DMS53 (cell line): ENCODE data around the gene CCDC74B.
"Not testable (repeated sequence)": the region's sequence is repeated elsewhere in the genome, so short reads cannot be mapped to it uniquely, and the experiment has no call there.

Source experiments
- DNase-seq: peaks from one replicate; lab custom pipeline; 2025; lab: John Stamatoyannopoulos, UW

Gene CCDC74B

DNA sequence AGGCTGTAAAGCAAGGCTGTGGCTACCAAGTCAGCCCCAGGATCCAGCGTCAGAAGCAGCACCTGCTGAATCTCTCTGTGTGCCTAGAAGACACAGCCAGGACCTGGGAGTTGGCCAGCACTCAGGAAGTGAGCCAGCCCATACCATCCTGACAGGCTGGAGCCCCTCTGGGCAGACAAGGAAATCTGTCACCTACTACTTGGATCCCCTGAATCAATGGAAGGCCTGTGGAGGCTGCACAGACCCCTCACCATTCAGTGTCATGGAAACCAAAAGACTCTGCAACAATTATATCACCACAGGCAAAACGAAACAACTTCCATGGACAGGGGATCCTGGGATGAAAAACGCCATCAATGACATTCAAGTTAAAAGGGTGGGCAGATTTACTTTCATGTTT is 21.7 kb upstream of the CCDC74B start:
- DNase-seq = not testable (repeated sequence)

- DNase-seq = no peak
Measured at GRCh38 chr2:130165293-130166016, 20.5 kb upstream of the CCDC74B start.

- no peak for DNase-seq
Measured at GRCh38 chr2:130162968-130163367, 18.1 kb upstream of the CCDC74B start.

DNA sequence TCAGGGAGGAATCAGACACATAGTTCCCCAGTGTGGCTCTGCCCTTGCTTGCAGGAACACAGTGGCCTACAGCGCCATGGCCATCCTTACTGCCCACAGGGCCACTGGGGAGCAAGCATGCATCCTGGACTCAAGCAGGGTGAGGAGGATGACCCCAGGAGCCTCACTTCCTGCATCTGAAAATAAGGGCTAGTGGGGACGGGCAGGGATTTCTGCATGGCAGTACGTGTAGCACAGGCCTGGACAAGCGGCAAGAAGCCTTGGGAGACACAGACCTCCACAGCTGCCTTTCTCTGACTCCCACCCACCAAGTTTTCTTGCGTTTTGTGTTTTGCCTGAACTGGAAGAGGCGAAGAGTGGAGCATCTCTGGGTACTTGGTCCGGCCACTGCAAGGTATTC is 17.6 kb upstream of the CCDC74B start:
- DNase-seq = not testable (repeated sequence)

- not testable (repeated sequence) for DNase-seq
Measured at GRCh38 chr2:130160838-130161705, 16.2 kb upstream of the CCDC74B start.

- DNase-seq = no peak
Measured at GRCh38 chr2:130160131-130160530, 15.2 kb upstream of the CCDC74B start.

DNA sequence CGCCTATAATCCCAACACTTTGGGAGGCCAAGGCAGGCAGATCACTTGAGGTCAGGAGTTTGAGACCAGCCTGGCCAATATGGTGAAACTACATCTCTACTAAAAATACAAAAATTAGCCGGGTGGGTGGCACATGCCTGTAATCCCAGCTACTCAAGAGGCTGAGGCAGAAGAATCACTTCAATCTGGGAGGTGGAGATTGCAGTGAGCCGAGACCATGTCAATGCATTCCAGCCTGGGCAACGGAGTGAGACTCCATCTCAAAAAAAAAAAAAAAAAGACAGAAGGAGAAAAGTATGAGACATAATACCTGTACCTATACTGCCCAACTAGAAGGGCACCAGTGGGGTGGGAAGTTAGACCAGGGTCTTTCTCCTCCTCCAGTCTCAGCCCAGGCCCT is 14.5 kb upstream of the CCDC74B start:
- not testable (repeated sequence) for DNase-seq

DNA sequence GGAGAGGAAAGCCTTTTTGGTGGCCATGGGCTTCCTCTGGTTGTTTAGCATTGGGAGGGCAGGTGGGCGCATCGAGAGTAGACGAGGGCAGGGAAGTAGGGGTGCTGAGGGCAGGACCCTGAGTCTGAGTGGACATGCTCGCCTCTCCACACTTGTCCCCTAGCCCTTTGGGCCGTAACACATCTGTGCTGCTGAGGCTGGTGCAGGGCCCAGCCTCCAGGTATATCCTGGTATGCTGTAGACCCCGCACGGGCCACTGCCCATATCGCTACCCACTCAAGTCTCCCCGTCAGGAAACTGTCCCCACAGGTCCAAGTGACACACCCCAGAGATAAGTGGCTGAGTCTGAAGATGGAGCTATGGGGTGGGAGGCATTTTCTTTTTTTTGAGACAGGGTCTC is 13.7 kb upstream of the CCDC74B start:
- no peak for DNase-seq

DNA sequence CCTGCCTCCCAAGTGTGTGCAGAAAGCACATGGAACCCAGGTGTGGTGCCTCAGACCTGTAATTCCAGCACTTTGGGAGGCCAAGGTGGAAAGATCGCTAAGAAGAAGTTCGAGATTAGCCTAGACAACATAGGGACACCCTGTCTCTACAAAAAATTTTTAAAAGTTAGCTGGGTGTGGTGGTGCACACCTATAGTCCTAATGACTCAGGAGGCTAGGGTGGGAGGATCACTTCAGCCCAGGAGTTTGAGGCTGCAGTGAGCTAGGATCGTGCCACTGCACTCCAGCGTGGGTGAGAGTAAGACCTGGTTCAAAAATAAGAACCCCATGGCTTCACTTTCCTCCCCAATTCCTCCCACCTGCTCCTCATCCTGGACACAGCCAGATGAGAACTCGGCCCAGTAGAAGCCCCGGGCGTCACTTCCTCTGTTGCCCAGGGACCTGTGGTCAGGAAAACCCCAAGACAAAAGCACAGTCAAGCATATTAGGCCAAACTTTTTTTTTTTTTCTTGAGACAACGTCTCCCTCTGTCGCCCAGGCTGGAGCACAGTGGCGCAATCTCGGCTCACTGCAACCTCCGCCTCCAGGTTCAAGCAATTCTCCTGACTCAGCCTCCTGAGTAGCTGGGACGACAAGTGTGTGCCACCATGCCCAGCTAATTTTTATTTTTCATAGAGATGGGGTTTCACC is 13.1 kb upstream of the CCDC74B start:
- DNase-seq = not testable (repeated sequence)

- not testable (repeated sequence) for DNase-seq
Measured at GRCh38 chr2:130157354-130157753, 12.4 kb upstream of the CCDC74B start.

GRCh38 chr2:130156624-130157004 is 11.7 kb upstream of the CCDC74B start:
- DNase-seq = no peak

DNA sequence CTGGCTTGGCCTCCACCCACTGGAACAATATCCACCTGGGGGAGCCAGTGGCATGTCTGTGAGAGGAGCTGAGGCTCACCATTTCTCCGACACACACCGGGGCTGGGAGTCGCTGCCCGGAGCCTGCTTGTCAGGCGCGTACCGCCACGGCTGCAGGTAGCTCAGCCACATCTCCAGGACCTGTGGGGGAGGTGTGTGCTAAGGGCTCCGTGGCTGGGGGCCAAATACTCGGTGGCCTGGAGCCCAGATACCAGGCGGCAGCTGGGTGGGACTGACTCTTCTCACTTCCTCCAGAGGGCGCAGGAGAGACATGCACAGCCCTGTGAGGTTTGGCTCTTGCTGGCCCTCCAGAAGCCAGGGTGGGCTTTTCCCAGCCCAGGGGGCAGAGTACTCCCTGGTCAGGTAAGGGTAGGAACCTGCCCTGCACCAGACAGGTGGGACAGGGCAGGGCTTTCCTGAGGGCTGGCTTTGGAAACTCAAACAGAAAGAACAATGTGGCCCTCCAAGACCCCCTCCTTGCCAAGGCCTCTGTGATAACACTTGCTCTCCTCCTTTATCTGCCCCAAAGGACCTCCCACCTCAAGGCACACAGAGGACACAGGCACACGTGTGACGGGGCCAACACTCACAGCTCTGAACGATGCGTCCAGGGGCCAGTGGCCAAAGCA is 11.2 kb upstream of the CCDC74B start:
- DNase-seq = peak; percentile 56

- DNase-seq = no peak
Measured at GRCh38 chr2:130154773-130155765, 10.2 kb upstream of the CCDC74B start.

DNA sequence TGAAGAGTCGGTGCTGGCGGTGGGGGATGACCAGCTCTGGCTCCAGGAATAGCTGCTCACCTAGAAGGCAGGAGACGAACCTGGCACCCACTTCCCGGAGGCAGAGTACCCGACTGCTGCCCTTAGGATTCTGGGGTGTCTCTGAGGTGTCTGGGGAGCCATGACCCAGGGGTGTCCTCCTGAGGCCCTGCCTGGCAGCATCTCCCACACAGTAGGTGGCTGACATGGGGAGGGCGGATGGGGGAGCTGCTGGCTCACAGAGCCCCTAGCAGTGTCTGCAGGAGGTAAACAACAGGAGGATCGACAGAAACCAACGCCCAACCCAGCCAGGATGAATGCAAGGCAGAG is 9.5 kb upstream of the CCDC74B start:
- DNase-seq = not testable (repeated sequence)

- not testable (repeated sequence) for DNase-seq
Measured at GRCh38 chr2:130153721-130154422, 9.0 kb upstream of the CCDC74B start.

DNA sequence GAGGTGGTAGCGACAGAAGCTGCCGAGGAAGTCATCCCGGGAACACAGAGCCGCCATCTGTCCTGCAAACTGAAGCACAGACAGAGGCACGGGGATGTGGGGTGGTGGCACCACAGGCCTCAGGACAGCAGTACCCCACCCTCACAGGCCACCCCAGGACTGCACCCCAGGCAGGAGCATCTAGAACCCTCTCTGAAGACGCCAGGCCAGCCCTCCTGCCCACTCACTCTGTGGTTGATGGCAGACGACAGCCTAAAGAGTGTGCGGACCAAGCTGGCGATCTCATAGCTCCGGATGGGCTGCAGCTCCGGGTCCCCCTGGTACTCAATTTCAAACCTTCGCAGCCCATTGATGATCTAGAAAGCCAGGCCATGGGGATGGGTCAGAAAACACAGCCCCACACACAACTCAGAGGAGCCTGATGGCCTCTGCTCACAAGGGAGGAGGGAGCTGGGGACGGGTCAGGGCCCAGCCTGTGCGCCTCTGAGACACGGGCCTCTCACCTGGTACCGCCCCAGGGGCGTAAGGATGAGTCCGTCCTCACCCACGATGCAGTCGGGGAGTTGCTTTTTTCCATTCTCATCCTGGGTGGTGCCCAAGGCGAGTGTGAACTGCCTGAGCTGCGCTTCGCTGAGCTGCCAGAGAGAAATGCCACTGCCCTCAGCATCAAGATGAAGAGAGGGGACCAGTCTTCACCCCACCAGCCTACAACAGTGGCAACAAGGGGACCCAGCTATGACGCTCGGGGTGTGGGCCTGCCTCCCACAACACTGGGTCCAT is 8.1 kb upstream of the CCDC74B start:
- no peak for DNase-seq

GRCh38 chr2:130152136-130152815 is 7.4 kb upstream of the CCDC74B start:
- DNase-seq = not testable (repeated sequence)

DNA sequence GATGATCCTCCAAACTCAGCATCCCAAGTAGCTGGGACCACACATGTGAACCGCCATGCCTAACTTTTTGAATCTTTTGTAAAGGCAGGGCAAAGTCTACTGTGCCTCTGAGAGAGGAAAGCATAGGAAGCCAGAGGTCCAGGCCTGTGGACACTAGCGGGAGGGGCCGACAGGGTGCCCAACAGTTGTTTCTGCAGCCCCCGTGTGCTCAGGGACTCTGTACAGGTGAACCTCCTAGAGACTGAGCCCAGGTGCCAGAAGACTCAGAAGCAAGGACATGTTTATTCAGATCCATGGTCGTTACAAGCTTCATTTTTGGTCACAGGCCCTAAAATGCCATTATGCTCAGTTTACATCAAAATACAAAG is 6.2 kb upstream of the CCDC74B start:
- DNase-seq = not testable (repeated sequence)
